Panc1 (cell line): ENCODE data around the gene MRPS11.

Experiments used
- CTCF ChIP-seq: fragments of 450-650 bp; IDR thresholded peaks from 2 replicates; pipeline ENCODE4 v1.5.1; 2017; ENCODE audit warnings: mild to moderate bottlenecking
- REST ChIP-seq, 2 experiments: IDR thresholded peaks; 2 replicates each; pipeline ENCODE4 v1.6.1; 2011 to 2012; ENCODE audit warnings: low read depth in 2 of 2, control low read depth in 1 of 2, low read length in 1 of 2, mild to moderate bottlenecking in 1 of 2, moderate library complexity in 1 of 2; ENCODE audit not compliant: insufficient read depth in 1 of 2

- TF ChIP-seq CTCF (no peak), REST (IDR thresholded peaks at IDR 0.05; ENCODE audit: insufficient read depth in 1 of 2, low read depth in 2 of 2, low read length in 1 of 2) (no peak)
Observed at GRCh38 chr15:88512078-88512477, 44.6 kb downstream of the MRPS11 start.
